ENCODE results near the gene CLMN. TPM values are rescaled to one million over a fixed set of nuclear protein-coding genes. Genes with fewer than 3 reads are reported as not detected.

CLMN gene
- total and polyA plus RNA-seq, 4 donors: 4.5 to 33.5 (median 11.7) TPM

GRCh38 chr14:95320955-95321600, 1.4 kb upstream of the CLMN start:
- Histone ChIP-seq H3K9ac (ENCODE audit: insufficient read depth in 1 of 2, low read length in 2 of 2) (no peak overlapping the region), H3K27me3 (ENCODE audit: control insufficient read depth in 3 of 3, insufficient read depth in 3 of 3, low read length in 2 of 3) (no peaks in the 10 kb centered on the region), H3K27ac (ENCODE audit: low read depth in 1 of 2, low read length in 1 of 2) (no peak overlapping the region), H3K4me1 (ENCODE audit: control insufficient read depth in 5 of 5, insufficient read depth in 5 of 5, low read length in 5 of 5) (peaks cover 0 to 16% (median 0%) of the 10 kb centered on the region in 5 donors), H3K9me3 (ENCODE audit: control insufficient read depth in 4 of 4, insufficient read depth in 3 of 4, low read length in 3 of 4) (no peaks in the 10 kb centered on the region), H3K36me3 (ENCODE audit: control insufficient read depth in 4 of 4, insufficient read depth in 4 of 4, low read length in 4 of 4) (no peaks in the 10 kb centered on the region), H3K4me3 (no peak overlapping the region)
- ATAC-seq (ENCODE audit: insufficient read depth, low FRiP score): no peak
- DNase-seq: peak in 1 of 3 donors; percentile 6
- TF ChIP-seq, protein P1, sequence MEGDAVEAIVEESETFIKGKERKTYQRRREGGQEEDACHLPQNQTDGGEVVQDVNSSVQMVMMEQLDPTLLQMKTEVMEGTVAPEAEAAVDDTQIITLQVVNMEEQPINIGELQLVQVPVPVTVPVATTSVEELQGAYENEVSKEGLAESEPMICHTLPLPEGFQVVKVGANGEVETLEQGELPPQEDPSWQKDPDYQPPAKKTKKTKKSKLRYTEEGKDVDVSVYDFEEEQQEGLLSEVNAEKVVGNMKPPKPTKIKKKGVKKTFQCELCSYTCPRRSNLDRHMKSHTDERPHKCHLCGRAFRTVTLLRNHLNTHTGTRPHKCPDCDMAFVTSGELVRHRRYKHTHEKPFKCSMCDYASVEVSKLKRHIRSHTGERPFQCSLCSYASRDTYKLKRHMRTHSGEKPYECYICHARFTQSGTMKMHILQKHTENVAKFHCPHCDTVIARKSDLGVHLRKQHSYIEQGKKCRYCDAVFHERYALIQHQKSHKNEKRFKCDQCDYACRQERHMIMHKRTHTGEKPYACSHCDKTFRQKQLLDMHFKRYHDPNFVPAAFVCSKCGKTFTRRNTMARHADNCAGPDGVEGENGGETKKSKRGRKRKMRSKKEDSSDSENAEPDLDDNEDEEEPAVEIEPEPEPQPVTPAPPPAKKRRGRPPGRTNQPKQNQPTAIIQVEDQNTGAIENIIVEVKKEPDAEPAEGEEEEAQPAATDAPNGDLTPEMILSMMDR (IDR thresholded peaks at IDR 0.05; ENCODE audit: control extremely low read depth, extremely low read depth): no peak
- 87 to 88% methylated on average over 8 of the region's 8 CpGs for WGBS, 2 donors

DNA sequence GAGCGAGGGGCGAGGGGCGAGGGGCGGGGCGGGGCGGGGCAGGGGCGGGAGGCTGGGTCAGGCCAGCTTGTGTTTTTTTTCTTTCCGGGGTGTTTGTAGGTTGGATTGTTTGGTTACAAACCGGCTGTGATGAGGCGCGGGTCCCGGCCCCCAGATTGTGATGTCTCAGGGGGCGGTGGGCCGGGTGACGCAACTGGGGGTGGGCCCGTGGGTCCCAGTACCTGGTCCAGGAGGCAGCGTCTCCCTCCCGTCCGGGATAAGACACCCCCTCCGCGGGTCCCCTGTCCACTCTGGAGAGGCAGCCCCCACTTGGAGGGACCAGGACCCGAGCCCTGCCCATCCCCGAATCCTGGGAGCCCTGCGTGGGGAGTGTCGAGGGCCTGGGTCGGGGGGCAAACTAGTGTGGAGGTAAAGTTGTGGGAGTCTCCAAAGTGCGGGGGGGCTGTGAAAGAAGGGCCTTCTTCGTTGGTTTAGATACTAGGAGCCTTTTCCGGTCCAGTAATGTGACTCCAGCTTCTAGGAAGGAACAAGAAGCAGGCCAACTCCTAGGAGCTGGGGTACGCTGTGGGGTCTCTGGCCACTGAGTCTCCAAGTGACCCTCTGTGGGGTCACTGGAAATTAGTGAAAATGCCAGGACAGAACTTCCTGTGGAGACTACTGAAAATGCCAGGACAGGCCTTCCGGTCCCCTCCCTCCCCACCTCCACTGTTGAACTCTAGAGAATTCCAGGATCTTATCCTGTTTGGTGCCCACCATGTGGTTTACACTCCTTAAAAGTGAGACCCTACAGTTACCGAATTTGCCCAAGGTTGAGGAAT, 579 bp upstream of the CLMN start:
- TF ChIP-seq, protein P1 (IDR thresholded peaks at IDR 0.05; ENCODE audit: control extremely low read depth, extremely low read depth): no peak
- H3K27ac ChIP-seq (ENCODE audit: low read depth in 1 of 2, low read length in 1 of 2): peak overlapping the region; percentile 10 to 28
- H3K9ac ChIP-seq (ENCODE audit: insufficient read depth in 1 of 2, low read length in 2 of 2): no peak overlapping the region
- no peaks in the 10 kb centered on the region for H3K27me3 ChIP-seq (ENCODE audit: control insufficient read depth in 3 of 3, insufficient read depth in 3 of 3, low read length in 2 of 3)
- DNase-seq (peak; percentile 48 to 61 (median 49)), ATAC-seq (ENCODE audit: insufficient read depth, low FRiP score) (no peak)
- peaks cover 0 to 16% (median 0%) of the 10 kb centered on the region in 5 donors for H3K4me1 ChIP-seq (ENCODE audit: control insufficient read depth in 5 of 5, insufficient read depth in 5 of 5, low read length in 5 of 5)
- H3K4me3 ChIP-seq: no peak overlapping the region
- H3K36me3 ChIP-seq (ENCODE audit: control insufficient read depth in 4 of 4, insufficient read depth in 4 of 4, low read length in 4 of 4): no peaks in the 10 kb centered on the region
- no peaks in the 10 kb centered on the region for H3K9me3 ChIP-seq (ENCODE audit: control insufficient read depth in 4 of 4, insufficient read depth in 3 of 4, low read length in 3 of 4)
- WGBS, 2 donors: 25 to 39% methylated on average over 23 to 32 of the region's 32 CpGs

DNA sequence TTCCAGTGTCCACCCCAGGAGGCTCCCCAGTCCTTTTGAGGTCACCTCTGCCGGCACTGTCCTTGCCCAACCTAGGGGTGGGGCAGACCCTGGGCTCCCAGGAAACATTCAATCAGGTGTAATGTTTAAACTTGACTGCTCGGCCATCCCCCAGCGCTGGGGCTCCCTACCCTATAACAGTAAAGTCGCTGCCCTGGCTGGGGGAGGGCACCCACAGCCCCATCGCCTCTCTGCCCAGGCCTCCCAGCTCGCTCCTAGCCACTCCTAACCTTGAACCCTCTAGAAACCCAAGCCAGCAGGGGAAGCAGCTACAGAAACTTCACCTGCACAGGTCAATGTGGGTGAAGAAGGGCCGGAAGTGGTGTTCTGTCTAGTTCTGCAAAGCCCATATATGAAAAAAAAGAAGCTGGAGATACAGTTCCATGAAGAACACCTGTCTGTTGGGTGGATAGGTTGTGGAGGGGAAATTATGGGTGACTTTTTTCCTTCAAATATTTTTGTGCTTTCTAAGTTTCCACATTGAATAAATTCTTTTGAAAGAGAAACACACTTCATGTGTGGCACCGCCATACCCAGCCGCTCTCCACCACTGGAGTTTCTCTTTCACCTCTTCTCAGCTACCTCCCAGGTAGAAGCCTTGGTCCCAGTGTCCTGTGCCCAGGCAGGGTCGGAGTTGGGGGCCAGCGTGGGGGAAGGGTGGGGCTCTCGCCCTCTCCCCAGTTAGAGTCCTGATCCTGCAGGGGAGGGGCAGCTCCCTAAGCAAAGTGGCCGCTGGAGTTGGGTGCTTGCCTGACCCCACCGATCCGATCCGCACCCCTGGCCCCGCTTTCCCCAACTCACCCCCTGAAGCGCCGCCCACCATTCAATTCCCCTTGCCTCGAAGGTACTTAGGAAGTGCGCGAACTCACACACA, 1.1 kb downstream of the CLMN start:
- Histone ChIP-seq H3K36me3 (ENCODE audit: control insufficient read depth in 4 of 4, insufficient read depth in 4 of 4, low read length in 4 of 4) (no peaks in the 10 kb centered on the region), H3K9me3 (ENCODE audit: control insufficient read depth in 4 of 4, insufficient read depth in 3 of 4, low read length in 3 of 4) (no peaks in the 10 kb centered on the region), H3K27ac (ENCODE audit: low read depth in 1 of 2, low read length in 1 of 2) (peak overlapping the region in 1 of 2 donors; percentile 32), H3K4me1 (ENCODE audit: control insufficient read depth in 5 of 5, insufficient read depth in 5 of 5, low read length in 5 of 5) (peaks cover 0 to 24% (median 3%) of the 10 kb centered on the region in 5 donors), H3K27me3 (ENCODE audit: control insufficient read depth in 3 of 3, insufficient read depth in 3 of 3, low read length in 2 of 3) (no peaks in the 10 kb centered on the region), H3K4me3 (peak overlapping the region; percentile 58), H3K9ac (ENCODE audit: insufficient read depth in 1 of 2, low read length in 2 of 2) (peak overlapping the region; percentile 23 to 63)
- peak in 1 of 3 donors; percentile 3 for DNase-seq
- WGBS, 2 donors: 30 to 32% methylated on average over 22 of the region's 22 CpGs
- TF ChIP-seq, protein P1 (IDR thresholded peaks at IDR 0.05; ENCODE audit: control extremely low read depth, extremely low read depth): no peak
- ATAC-seq (ENCODE audit: insufficient read depth, low FRiP score): no peak

Measured in lung (tissue), 12 donors.